Memory B cell (primary cell): ENCODE results near the gene NCKAP5.

Experiments
- ATAC-seq: fragments of 150-1000 bp; cut with Tn5 transposase; 2 replicates; pipeline ENCODE4 v1.10.0; 2021; ENCODE audit warnings: low read depth, mild to moderate bottlenecking, moderate library complexity
- DNase-seq, 2 donors: peaks; one replicate each; pipeline ENCODE4 v3.0.0; 2022; ENCODE audit warnings: low spot score in 2 of 2
- H3K27ac Mint-ChIP-seq: one replicate; pipeline ENCODE4 v1.8.0; 2022; ENCODE audit warnings: mild to moderate bottlenecking, moderate library complexity, mixed read lengths
- H3K27me3 Mint-ChIP-seq: one replicate; pipeline ENCODE4 v1.8.0; 2022; ENCODE audit warnings: mixed read lengths
- H3K36me3 Mint-ChIP-seq: one replicate; pipeline ENCODE4 v1.8.0; 2022; ENCODE audit warnings: mild to moderate bottlenecking, mixed read lengths
- H3K4me1 Mint-ChIP-seq: one replicate; pipeline ENCODE4 v1.8.0; 2022; ENCODE audit warnings: mixed read lengths
- H3K4me3 Mint-ChIP-seq: one replicate; pipeline ENCODE4 v1.8.0; 2022; ENCODE audit warnings: mild to moderate bottlenecking, moderate library complexity, mixed read lengths
- H3K9me3 Mint-ChIP-seq: one replicate; pipeline ENCODE4 v1.8.0; 2022; ENCODE audit warnings: mixed read lengths

Gene NCKAP5

DNA sequence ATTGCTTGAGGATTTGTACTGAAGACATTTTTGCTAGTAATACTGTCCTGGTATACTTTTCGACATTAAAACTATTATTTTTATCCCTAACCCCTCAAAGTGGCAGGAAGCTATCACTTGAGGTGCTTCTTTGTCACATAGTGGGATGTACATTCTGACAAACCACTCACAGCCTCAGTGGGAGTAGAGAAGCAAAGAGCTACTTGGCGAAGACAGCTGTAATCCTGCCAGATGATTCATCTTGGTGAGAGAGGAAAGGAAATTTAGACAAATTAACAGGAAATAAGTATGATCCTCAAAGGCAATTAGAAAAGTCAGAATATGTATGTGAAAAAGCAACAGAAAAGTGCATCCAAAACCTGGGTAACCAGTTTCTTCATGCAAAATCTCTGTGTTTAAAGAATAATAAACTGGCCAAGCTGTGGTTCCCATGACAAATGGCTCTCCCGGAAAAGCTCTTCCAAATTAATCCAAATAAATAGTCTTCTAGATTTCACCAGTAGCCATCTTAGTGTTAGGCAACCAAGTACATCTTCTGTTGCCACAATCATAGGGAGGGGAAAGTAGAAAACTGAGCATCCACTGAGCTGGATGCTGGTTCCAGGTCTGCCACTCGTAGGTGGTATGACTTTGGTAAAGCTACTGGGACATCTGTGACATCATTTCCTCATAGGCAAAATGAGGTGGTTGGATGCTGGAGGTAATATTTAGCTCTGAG lies 590.3 kb downstream of the NCKAP5 start:
- Mint-ChIP-seq H3K4me3 (no peak overlapping the region), H3K27me3 (no peaks in the 10 kb centered on the region), H3K9me3 (peaks cover 1% of the 10 kb centered on the region), H3K36me3 (no peaks in the 10 kb centered on the region), H3K4me1 (no peaks in the 10 kb centered on the region), H3K27ac (no peak overlapping the region)
- ATAC-seq = no peak
- no peak for DNase-seq

DNA sequence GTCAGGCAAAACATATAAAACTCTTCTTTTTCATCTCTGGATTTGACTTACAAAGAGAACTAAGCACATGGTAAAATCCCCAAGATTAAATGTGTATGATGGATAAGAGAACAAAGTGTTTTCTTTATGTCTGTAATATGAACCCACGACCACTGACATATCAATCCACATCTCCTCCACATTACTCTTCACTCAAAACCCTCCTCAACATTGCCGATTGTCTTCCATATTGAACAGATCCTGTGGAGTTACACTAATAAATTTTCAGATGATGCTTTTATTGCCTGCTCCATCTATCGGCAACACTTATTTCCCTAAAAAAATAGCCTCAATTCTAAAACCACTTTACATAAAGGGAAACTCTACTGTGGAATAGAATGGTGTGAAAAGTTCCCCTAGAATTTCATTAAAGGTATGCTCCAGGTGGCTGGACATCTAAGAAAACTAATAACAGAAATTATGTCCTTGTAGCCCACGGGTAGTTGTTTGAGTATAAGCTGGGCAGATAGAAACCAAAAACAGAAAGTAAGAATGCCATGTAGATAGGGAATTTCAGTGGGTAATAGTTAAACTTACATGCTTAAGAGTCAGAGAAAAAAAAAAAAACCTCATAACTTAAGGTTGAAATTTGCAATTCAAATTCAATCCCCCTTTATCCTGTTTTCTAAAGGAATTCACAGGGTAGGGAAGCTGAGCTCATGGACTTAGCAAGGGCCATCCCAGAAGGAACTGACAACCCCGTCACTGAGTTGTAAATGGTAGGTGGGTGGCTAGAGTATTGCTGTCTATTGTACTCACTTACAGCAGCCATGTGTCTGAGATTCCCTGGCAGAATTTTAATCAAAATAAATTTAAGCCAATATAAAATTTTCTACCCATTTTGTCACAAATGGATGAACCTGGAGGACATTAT lies 592.8 kb downstream of the NCKAP5 start:
- Mint-ChIP-seq H3K4me1 (no peaks in the 10 kb centered on the region), H3K9me3 (peaks cover 3% of the 10 kb centered on the region), H3K36me3 (no peaks in the 10 kb centered on the region), H3K4me3 (no peak overlapping the region), H3K27ac (no peak overlapping the region), H3K27me3 (no peaks in the 10 kb centered on the region)
- DNase-seq (no peak), ATAC-seq (no peak)

DNA sequence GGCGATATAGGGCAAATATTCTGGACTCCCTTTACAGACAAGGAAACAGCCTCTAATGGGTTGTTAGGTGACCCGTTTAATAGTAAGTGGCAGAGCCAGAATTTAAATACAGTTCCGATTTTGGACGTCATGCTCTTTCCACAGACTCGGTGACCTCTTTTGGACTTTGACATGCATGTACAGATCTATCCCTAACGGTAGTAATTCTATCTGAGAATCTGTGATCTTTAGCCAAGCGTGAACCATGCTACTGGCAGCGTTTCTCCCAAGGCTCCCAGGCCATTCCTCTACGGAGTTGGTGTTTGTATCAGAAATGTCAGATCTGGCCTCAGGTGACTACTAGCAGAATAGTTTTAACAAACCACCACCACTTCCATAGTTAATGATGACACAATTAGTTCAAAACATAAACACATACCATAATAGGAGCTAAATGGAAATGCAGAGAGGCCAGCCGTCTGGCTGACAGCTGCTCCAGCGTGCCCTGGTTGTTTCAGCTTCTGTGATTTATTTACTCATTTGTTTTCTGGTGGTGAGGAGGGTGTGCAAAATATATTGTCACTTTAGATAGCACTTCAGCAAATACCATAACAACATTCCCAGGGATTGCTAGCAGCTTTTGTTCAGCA lies 593.7 kb downstream of the NCKAP5 start:
- DNase-seq (no peak), ATAC-seq (no peak)
- H3K4me1 Mint-ChIP-seq = no peaks in the 10 kb centered on the region
- no peak overlapping the region for H3K4me3 Mint-ChIP-seq
- no peaks in the 10 kb centered on the region for H3K36me3 Mint-ChIP-seq
- peaks cover 3% of the 10 kb centered on the region for H3K9me3 Mint-ChIP-seq
- H3K27me3 Mint-ChIP-seq = no peaks in the 10 kb centered on the region
- H3K27ac Mint-ChIP-seq = no peak overlapping the region

- H3K9me3 Mint-ChIP-seq = peaks cover 2% of the 10 kb centered on the region
- no peak for ATAC-seq
- no peak overlapping the region for H3K27ac Mint-ChIP-seq
- peaks cover 5% of the 10 kb centered on the region for H3K4me1 Mint-ChIP-seq
- no peaks in the 10 kb centered on the region for H3K36me3 Mint-ChIP-seq
- no peak for DNase-seq
- no peak overlapping the region for H3K4me3 Mint-ChIP-seq
- H3K27me3 Mint-ChIP-seq = peaks cover 7% of the 10 kb centered on the region
Measured at GRCh38 chr2:132971310-132972061, 596.8 kb downstream of the NCKAP5 start.

GRCh38 chr2:132969371-132969985 lies 598.8 kb downstream of the NCKAP5 start:
- DNase-seq = no peak
- H3K36me3 Mint-ChIP-seq = no peaks in the 10 kb centered on the region
- peaks cover 7% of the 10 kb centered on the region for H3K27me3 Mint-ChIP-seq
- no peak for ATAC-seq
- H3K4me1 Mint-ChIP-seq = peaks cover 5% of the 10 kb centered on the region
- H3K9me3 Mint-ChIP-seq = peaks cover 2% of the 10 kb centered on the region
- H3K27ac Mint-ChIP-seq = no peak overlapping the region
- H3K4me3 Mint-ChIP-seq = no peak overlapping the region

GRCh38 chr2:132965460-132965859 lies 602.8 kb downstream of the NCKAP5 start:
- no peaks in the 10 kb centered on the region for H3K36me3 Mint-ChIP-seq
- H3K9me3 Mint-ChIP-seq = no peaks in the 10 kb centered on the region
- peaks cover 7% of the 10 kb centered on the region for H3K27me3 Mint-ChIP-seq
- ATAC-seq (no peak), DNase-seq (no peak)
- H3K27ac Mint-ChIP-seq = no peak overlapping the region
- H3K4me1 Mint-ChIP-seq = peaks cover 5% of the 10 kb centered on the region
- H3K4me3 Mint-ChIP-seq = no peak overlapping the region

DNA sequence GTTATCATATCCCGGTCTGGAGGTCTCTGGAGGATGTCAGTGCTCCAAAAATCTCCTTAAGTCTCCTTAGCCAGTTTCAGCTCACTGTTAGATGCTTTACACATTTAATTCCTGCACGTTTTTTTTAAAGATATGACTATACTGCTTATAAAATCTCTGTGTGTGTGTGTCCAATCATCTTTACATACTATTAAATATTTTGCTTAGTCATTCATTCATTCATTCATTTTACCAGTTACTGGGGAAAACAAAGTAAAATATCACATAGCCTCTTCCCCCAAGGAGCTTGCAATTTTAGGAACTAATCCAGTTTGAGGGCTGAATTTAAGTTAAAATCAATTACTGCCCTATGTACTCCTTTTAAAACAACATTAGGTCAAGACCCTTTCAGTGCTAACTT lies 605.1 kb downstream of the NCKAP5 start:
- H3K9me3 Mint-ChIP-seq = no peaks in the 10 kb centered on the region
- ATAC-seq = no peak
- peaks cover 5% of the 10 kb centered on the region for H3K4me1 Mint-ChIP-seq
- DNase-seq = no peak
- H3K27ac Mint-ChIP-seq = no peak overlapping the region
- no peak overlapping the region for H3K4me3 Mint-ChIP-seq
- H3K36me3 Mint-ChIP-seq = no peaks in the 10 kb centered on the region
- H3K27me3 Mint-ChIP-seq = peaks cover 5% of the 10 kb centered on the region

- Mint-ChIP-seq H3K9me3 (peaks cover 2% of the 10 kb centered on the region), H3K27ac (no peak overlapping the region), H3K4me1 (no peaks in the 10 kb centered on the region), H3K4me3 (no peak overlapping the region), H3K27me3 (no peaks in the 10 kb centered on the region), H3K36me3 (no peaks in the 10 kb centered on the region)
- ATAC-seq (no peak), DNase-seq (no peak)
Measured at GRCh38 chr2:132958887-132959286, 609.4 kb downstream of the NCKAP5 start.

GRCh38 chr2:132955871-132956615 lies 612.2 kb downstream of the NCKAP5 start:
- H3K4me1 Mint-ChIP-seq = peaks cover 7% of the 10 kb centered on the region
- H3K9me3 Mint-ChIP-seq = peaks cover 2% of the 10 kb centered on the region
- no peak for ATAC-seq
- no peaks in the 10 kb centered on the region for H3K27me3 Mint-ChIP-seq
- no peak overlapping the region for H3K4me3 Mint-ChIP-seq
- no peak for DNase-seq
- no peak overlapping the region for H3K27ac Mint-ChIP-seq
- no peaks in the 10 kb centered on the region for H3K36me3 Mint-ChIP-seq

GRCh38 chr2:132953771-132954170 lies 614.5 kb downstream of the NCKAP5 start:
- H3K9me3 Mint-ChIP-seq = peaks cover 2% of the 10 kb centered on the region
- no peak overlapping the region for H3K4me3 Mint-ChIP-seq
- ATAC-seq (peak; percentile 84), DNase-seq (peak in 1 of 2 donors; percentile 3)
- no peaks in the 10 kb centered on the region for H3K36me3 Mint-ChIP-seq
- peaks cover 9% of the 10 kb centered on the region for H3K4me1 Mint-ChIP-seq
- no peak overlapping the region for H3K27ac Mint-ChIP-seq
- H3K27me3 Mint-ChIP-seq = no peaks in the 10 kb centered on the region

DNA sequence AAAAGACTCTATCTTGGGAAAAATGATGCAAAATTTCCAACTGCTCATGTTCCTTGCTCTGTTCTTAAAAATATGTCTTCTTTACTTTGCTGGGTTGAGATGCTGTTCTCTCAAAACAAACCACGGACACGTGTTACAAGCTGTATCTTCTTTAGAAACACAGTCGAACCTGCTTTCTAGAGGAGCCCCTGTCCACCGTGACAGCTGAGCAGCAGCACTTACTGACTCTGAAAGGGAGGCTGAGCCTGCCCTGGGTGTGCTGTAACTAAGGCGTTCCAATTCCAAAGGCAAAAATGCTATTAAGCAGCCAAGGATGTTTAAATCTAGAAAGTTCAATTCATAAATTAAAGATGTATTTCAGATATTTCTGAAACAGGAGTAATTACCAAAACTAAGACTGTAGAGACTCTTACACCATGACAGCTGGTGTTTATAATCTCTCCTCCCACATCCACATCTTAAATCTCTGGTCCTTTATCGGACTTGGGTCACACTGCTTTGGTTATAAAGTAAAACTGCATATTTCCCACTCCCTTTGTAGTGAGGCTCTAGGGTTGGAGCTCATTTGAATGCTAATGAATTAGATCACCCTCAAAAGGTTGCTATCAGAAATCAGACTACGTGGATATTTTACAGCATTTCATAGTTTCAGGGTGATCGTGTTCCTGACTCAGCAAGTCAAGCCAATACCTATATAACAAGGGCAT lies 617.1 kb downstream of the NCKAP5 start:
- peaks cover 2% of the 10 kb centered on the region for H3K27me3 Mint-ChIP-seq
- no peak overlapping the region for H3K4me3 Mint-ChIP-seq

DNA sequence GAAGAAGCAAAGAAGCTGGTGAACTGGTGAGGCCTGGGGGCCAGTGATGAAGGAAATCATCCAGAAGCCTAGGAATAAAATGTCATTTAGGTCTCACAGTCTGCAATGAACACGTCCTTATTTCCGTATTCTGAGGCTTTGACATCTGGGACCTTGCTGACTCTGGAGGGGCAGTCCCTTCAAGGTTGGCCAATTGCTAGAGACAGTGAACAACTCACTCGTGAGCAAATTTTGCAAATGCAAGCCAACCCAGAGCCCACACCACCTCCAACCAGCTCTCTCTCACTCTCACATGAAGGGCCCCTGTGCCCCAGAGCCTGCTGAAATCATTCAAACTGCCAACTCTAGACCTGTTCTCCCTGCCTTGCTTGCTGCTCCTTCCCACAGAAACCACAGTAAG lies 619.2 kb downstream of the NCKAP5 start:
- Mint-ChIP-seq H3K27ac (no peak overlapping the region), H3K36me3 (no peaks in the 10 kb centered on the region), H3K4me1 (peaks cover 9% of the 10 kb centered on the region), H3K9me3 (no peaks in the 10 kb centered on the region), H3K4me3 (no peak overlapping the region), H3K27me3 (peaks cover 2% of the 10 kb centered on the region)
- DNase-seq = no peak
- ATAC-seq = peak; percentile 71

More for the DNA sequence above, 617.1 kb downstream of the NCKAP5 start:
- no peak for DNase-seq
- ATAC-seq = no peak
- H3K9me3 Mint-ChIP-seq = no peaks in the 10 kb centered on the region
- peaks cover 9% of the 10 kb centered on the region for H3K4me1 Mint-ChIP-seq
- H3K36me3 Mint-ChIP-seq = no peaks in the 10 kb centered on the region
- H3K27ac Mint-ChIP-seq = no peak overlapping the region
